HCT116 (cell line): ENCODE data around the gene TBPL1. TPM values are rescaled to one million over a fixed set of nuclear protein-coding genes. Genes with fewer than 3 reads are reported as not detected.

ENCODE experiments used
- ATAC-seq: fragments of 200-7000 bp; cut with Tn5 transposase; 2 replicates; pipeline ENCODE4 v1.9.1; 2020; ENCODE audit warnings: mild to moderate bottlenecking, moderate library complexity
- BruUV-seq: library from RNA; stranded (reverse); fragments of 400-500 nt; replicated peaks from 2 replicates; lab custom pipeline; 2021; lab: Mats Ljungman, UMichigan
- CTCF ChIA-PET: fragments of 300-600 bp; sonication (Branson Sonifier 250); formaldehyde crosslinking; loops from one replicate; lab custom pipeline; 2021; ENCODE audit warnings: antibody characterized with exemption; lab: Charles Lee
- POLR2A ChIA-PET: fragments of 300-600, 350-600 bp; sonication (Branson Sonifier 250); formaldehyde crosslinking; loops from one replicate; lab custom pipeline; 2021; ENCODE audit warnings: antibody characterized with exemption; lab: Charles Lee
- RAD21 ChIA-PET, 2 experiments: fragments of 300-600 bp; sonication (Branson Sonifier 250); formaldehyde crosslinking; loops; one replicate each; lab custom pipeline; 2023; ENCODE audit warnings: low total read pairs in 2 of 2; ENCODE audit not compliant: uncharacterized antibody in 2 of 2, unreplicated experiment in 2 of 2, low non-redundant PET in 1 of 2; lab: Charles Lee
- DNase-seq: peaks from one replicate; pipeline ENCODE4 v3.0.0-alpha.2; 2010; ENCODE audit warnings: low read depth, low spot score
- H2AFZ ChIP-seq: fragments of 200-600 bp; shearing (Covaris generic), sonication (generic); 2 replicates; pipeline ENCODE4 v1.6.1; 2017; ENCODE audit warnings: low read depth, mixed run types, mixed read lengths, antibody characterized with exemption, low read length; ENCODE audit not compliant: poor library complexity, severe bottlenecking
- H3K27ac ChIP-seq: 2 replicates; pipeline ENCODE4 v1.5.1; 2012; ENCODE audit warnings: low read depth, low read length
- H3K27me3 ChIP-seq: fragments of 200-600 bp; sonication (generic); 2 replicates; pipeline ENCODE4 v1.6.1; 2016; ENCODE audit warnings: mixed run types, low read length, mixed read lengths; ENCODE audit not compliant: insufficient read depth
- H3K36me3 ChIP-seq, 2 experiments: fragments of 200-500 bp in 1 of 2; fragments of 200-600 bp in 1 of 2; sonication (Bioruptor generic) in 1 of 2; sonication (generic) in 1 of 2; 2 replicates each; pipeline versions ENCODE4 v1.5.1 to v1.6.1; 2014 to 2016; ENCODE audit warnings: low read length in 2 of 2, inconsistent platforms in 1 of 2, mixed read lengths in 1 of 2, mixed run types in 1 of 2; ENCODE audit not compliant: insufficient read depth in 2 of 2, control insufficient read depth in 1 of 2
- H3K4me1 ChIP-seq, 2 experiments: fragments of 200-600 bp in 1 of 2; sonication (generic) in 1 of 2; 2 replicates each; pipeline versions ENCODE4 v1.5.1 to v1.6.1; 2012 to 2017; ENCODE audit warnings: low read length in 2 of 2, inconsistent platforms in 1 of 2, mild to moderate bottlenecking in 1 of 2, mixed read lengths in 1 of 2, mixed run types in 1 of 2, moderate library complexity in 1 of 2; ENCODE audit not compliant: insufficient read depth in 2 of 2, control insufficient read depth in 1 of 2
- H3K4me2 ChIP-seq: fragments of 200-600 bp; sonication (generic); 2 replicates; pipeline ENCODE4 v1.6.1; 2017; ENCODE audit warnings: mixed run types, low read length, mixed read lengths
- H3K4me3 ChIP-seq, 2 experiments: fragments of 200-600 bp in 1 of 2; sonication (generic) in 1 of 2; replicated peaks in 1 of 2; 2 replicates each; pipeline ENCODE4 v1.5.1; 2011 to 2016; ENCODE audit warnings: low read length in 2 of 2, control low read depth in 1 of 2, low read depth in 1 of 2, mild to moderate bottlenecking in 1 of 2, mixed read lengths in 1 of 2, mixed run types in 1 of 2
- H3K79me2 ChIP-seq: fragments of 200-600 bp; sonication (generic); 2 replicates; pipeline ENCODE4 v1.6.1; 2017; ENCODE audit warnings: mild to moderate bottlenecking, mixed run types, low read length, moderate library complexity, mixed read lengths; ENCODE audit not compliant: insufficient read depth
- H3K9ac ChIP-seq: fragments of 200-600 bp; sonication (generic); 2 replicates; pipeline ENCODE4 v1.6.1; 2016; ENCODE audit warnings: low read length, mixed read lengths
- H3K9me2 ChIP-seq: fragments of 200-600 bp; sonication (generic), shearing (Covaris generic); 2 replicates; pipeline ENCODE4 v1.6.1; 2017; ENCODE audit warnings: mixed run types, mild to moderate bottlenecking, moderate library complexity; ENCODE audit not compliant: insufficient read depth
- H3K9me3 ChIP-seq, 2 experiments: fragments of 200-500 bp in 1 of 2; fragments of 200-600 bp in 1 of 2; sonication (Bioruptor generic) in 1 of 2; sonication (generic) in 1 of 2; 2 replicates each; pipeline ENCODE4 v1.6.1; 2014 to 2017; ENCODE audit warnings: low read length in 2 of 2, mixed read lengths in 2 of 2, inconsistent platforms in 1 of 2, low read depth in 1 of 2, mild to moderate bottlenecking in 1 of 2, mixed run types in 1 of 2, moderate library complexity in 1 of 2; ENCODE audit not compliant: control insufficient read depth in 1 of 2, insufficient read depth in 1 of 2
- H4K20me1 ChIP-seq: fragments of 200-600 bp; sonication (generic), shearing (Covaris generic); 2 replicates; pipeline ENCODE4 v1.6.1; 2017; ENCODE audit warnings: mixed run types, mild to moderate bottlenecking, moderate library complexity; ENCODE audit not compliant: insufficient read depth
- CEBPB ChIP-seq: IDR thresholded peaks from 2 replicates; pipeline ENCODE4 v1.6.1; 2012; ENCODE audit warnings: low read depth
- CTCF ChIP-seq, 3 experiments: fragments of 200-600 bp in 1 of 3; sonication (generic) in 1 of 3; IDR thresholded peaks in 2 of 3; conservative IDR thresholded peaks in 1 of 3; 2 replicates each; pipeline ENCODE4 v1.5.1; 2012 to 2017; ENCODE audit warnings: low read depth in 2 of 3, low read length in 2 of 3, antibody characterized with exemption in 1 of 3, borderline replicate concordance in 1 of 3, control low read depth in 1 of 3, mild to moderate bottlenecking in 1 of 3, mixed read lengths in 1 of 3, mixed run types in 1 of 3, moderate library complexity in 1 of 3; ENCODE audit not compliant: insufficient read depth in 1 of 3
- EGR1 ChIP-seq: IDR thresholded peaks from 2 replicates; pipeline ENCODE4 v1.6.1; 2012; ENCODE audit warnings: low read depth
- EZH2 ChIP-seq: fragments of 200-600 bp; sonication (generic); IDR thresholded peaks from 2 replicates; pipeline ENCODE4 v1.6.1; 2017; ENCODE audit warnings: antibody characterized with exemption, mixed run types
- EZH2phosphoT487 ChIP-seq: fragments of 200-600 bp; IDR thresholded peaks from 2 replicates; pipeline ENCODE4 v1.6.1; 2018; ENCODE audit warnings: antibody characterized with exemption, borderline replicate concordance
- FOSL1 ChIP-seq: IDR thresholded peaks from 2 replicates; pipeline ENCODE4 v1.6.1; 2012; ENCODE audit warnings: low read depth
- MAX ChIP-seq: IDR thresholded peaks from 2 replicates; pipeline ENCODE4 v1.6.1; 2012
- POLR2A ChIP-seq: IDR thresholded peaks from 2 replicates; pipeline ENCODE4 v1.7.0; 2011; ENCODE audit warnings: borderline replicate concordance; ENCODE audit not compliant: insufficient read depth, insufficient read length; ENCODE audit errors: extremely low read depth
- POLR2AphosphoS5 ChIP-seq: IDR thresholded peaks from 2 replicates; pipeline ENCODE4 v1.6.1; 2011; ENCODE audit warnings: mild to moderate bottlenecking, low read depth, low read length, moderate library complexity
- REST ChIP-seq: IDR thresholded peaks from 2 replicates; pipeline ENCODE4 v1.6.1; 2012; ENCODE audit warnings: low read depth
- SIN3A ChIP-seq: IDR thresholded peaks from 2 replicates; pipeline ENCODE4 v1.6.1; 2012; ENCODE audit warnings: low read depth
- SP1 ChIP-seq: IDR thresholded peaks from 2 replicates; pipeline ENCODE4 v1.6.1; 2012; ENCODE audit warnings: low read depth
- SRF ChIP-seq: IDR thresholded peaks from 2 replicates; pipeline ENCODE4 v1.6.1; 2012; ENCODE audit warnings: low read depth
- TCF7L2 ChIP-seq: IDR thresholded peaks from 2 replicates; pipeline ENCODE4 v1.7.0; 2011; ENCODE audit warnings: borderline replicate concordance, inconsistent platforms; ENCODE audit not compliant: insufficient read depth, insufficient read length; ENCODE audit errors: extremely low read depth
- YY1 ChIP-seq: IDR thresholded peaks from 2 replicates; pipeline ENCODE4 v1.6.1; 2011; ENCODE audit warnings: low read length, low read depth, moderate library complexity, mild to moderate bottlenecking; ENCODE audit not compliant: insufficient replicate concordance; ENCODE audit errors: extremely low read depth
- ZFX ChIP-seq: fragments of 450-650 bp; IDR thresholded peaks from 2 replicates; pipeline ENCODE4 v1.6.1; 2017
- ZNF274 ChIP-seq: fragments of 200-500 bp; sonication (Bioruptor generic); IDR thresholded peaks from 2 replicates; pipeline ENCODE4 v1.6.1; 2014; ENCODE audit warnings: mild to moderate bottlenecking, low read depth, low read length, inconsistent platforms
- intact Hi-C: fragments of 100-400 bp; cut with micrococcal nuclease; formaldehyde crosslinking; loops from 2 replicates; pipeline ENCODE4 v1.10.0; 2022
- total RNA-seq: library from RNA; stranded (reverse); gene quantifications from one replicate; pipeline ENCODE4 v1.2.1, GENCODE V29; 2021; ENCODE audit not compliant: unreplicated experiment

TBPL1 gene
- total RNA-seq, 1 experiment from 2014 or later: 34.9 TPM

GRCh38 chr6:133995296-133995695, 42.3 kb downstream of the TBPL1 start:
- peaks cover 8 to 15% of the 10 kb centered on the region in 2 experiments for H3K4me1 ChIP-seq
- no peak for DNase-seq
- H3K4me3 ChIP-seq: no peak overlapping the region
- no peaks in the 10 kb centered on the region for H4K20me1 ChIP-seq
- no peaks in the 10 kb centered on the region for H3K9me2 ChIP-seq
- H2AFZ ChIP-seq: no peak overlapping the region
- no peaks in the 10 kb centered on the region for H3K36me3 ChIP-seq
- TF ChIP-seq YY1: no peak
- H3K79me2 ChIP-seq: no peaks in the 10 kb centered on the region
- ATAC-seq: no peak
- intact Hi-C loops: no loop called here
- RAD21 ChIA-PET: no interaction called here
- H3K4me2 ChIP-seq: no peak overlapping the region
- H3K9me3 ChIP-seq: no peaks in the 10 kb centered on the region
- H3K27ac ChIP-seq: no peak overlapping the region
- H3K27me3 ChIP-seq: no peaks in the 10 kb centered on the region
- CTCF ChIA-PET: no interaction called here
- no peak overlapping the region for H3K9ac ChIP-seq
- POLR2A ChIA-PET: no interaction called here
- BruUV-seq: no TSS peak

GRCh38 chr6:133995758-133996157, 42.7 kb downstream of the TBPL1 start:
- H3K4me3 ChIP-seq: no peak overlapping the region
- H3K4me1 ChIP-seq: peaks cover 4 to 11% of the 10 kb centered on the region in 2 experiments
- POLR2A ChIA-PET: no interaction called here
- no peaks in the 10 kb centered on the region for H3K9me2 ChIP-seq
- no peaks in the 10 kb centered on the region for H3K36me3 ChIP-seq
- H3K9me3 ChIP-seq: no peaks in the 10 kb centered on the region
- H3K79me2 ChIP-seq: no peaks in the 10 kb centered on the region
- no TSS peak for BruUV-seq
- no peak for ATAC-seq
- DNase-seq: no peak
- no peaks in the 10 kb centered on the region for H3K27me3 ChIP-seq
- CTCF ChIA-PET: no interaction called here
- RAD21 ChIA-PET: no interaction called here
- no peak overlapping the region for H3K27ac ChIP-seq
- intact Hi-C loops: no loop called here
- no peaks in the 10 kb centered on the region for H4K20me1 ChIP-seq
- H3K4me2 ChIP-seq: no peak overlapping the region
- no peak overlapping the region for H3K9ac ChIP-seq
- no peak overlapping the region for H2AFZ ChIP-seq
- no peak for TF ChIP-seq REST
- no peak for TF ChIP-seq POLR2AphosphoS5
- no peak for TF ChIP-seq MAX
- TF ChIP-seq SIN3A: no peak
- no peak for TF ChIP-seq EGR1
- TF ChIP-seq ZNF274: no peak
- no peak for TF ChIP-seq CTCF (IDR thresholded peaks at IDR 0.05 in 2 of 3, conservative IDR thresholded peaks at IDR 0.05 in 1 of 3; ENCODE audit: borderline replicate concordance in 1 of 3, insufficient read depth in 1 of 3, low read depth in 2 of 3, low read length in 2 of 3)
- no peak for TF ChIP-seq EZH2
- TF ChIP-seq ZFX: no peak
- no peak for TF ChIP-seq EZH2phosphoT487
- TF ChIP-seq FOSL1: no peak
- TF ChIP-seq TCF7L2: no peak
- no peak for TF ChIP-seq SP1
- TF ChIP-seq CEBPB: no peak
- no peak for TF ChIP-seq POLR2A
- TF ChIP-seq SRF: no peak
